Stimulated activated CD4-positive, alpha-beta T cell treated with anti-CD3 and anti-CD28 coated beads, TNF-alpha, amount 100 ng/mL, for 4 hours (primary cell): Measurements from ENCODE around the gene EML4.

Source experiments
- DNase-seq, 3 experiments: peaks; one replicate each; pipeline ENCODE4 v3.0.0-alpha.2; 2020; ENCODE audit warnings: low read depth in 3 of 3

EML4 gene

DNA sequence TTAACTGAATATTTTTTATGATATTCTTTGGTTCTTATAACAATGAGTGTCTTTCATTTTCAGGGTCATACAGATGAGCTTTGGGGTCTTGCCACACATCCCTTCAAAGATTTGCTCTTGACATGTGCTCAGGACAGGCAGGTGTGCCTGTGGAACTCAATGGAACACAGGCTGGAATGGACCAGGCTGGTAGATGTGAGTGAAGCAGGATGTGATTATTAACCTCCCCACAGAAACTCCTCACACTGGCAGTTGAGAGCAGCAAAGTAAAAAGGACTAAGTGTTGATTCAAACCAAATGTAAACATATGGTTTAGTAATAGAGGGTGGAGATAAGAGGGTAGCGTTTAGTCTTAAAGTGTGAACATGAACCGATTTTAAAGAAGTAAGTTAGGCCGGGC, 134.1 kb downstream of the EML4 start:
- DNase-seq: no peak

DNA sequence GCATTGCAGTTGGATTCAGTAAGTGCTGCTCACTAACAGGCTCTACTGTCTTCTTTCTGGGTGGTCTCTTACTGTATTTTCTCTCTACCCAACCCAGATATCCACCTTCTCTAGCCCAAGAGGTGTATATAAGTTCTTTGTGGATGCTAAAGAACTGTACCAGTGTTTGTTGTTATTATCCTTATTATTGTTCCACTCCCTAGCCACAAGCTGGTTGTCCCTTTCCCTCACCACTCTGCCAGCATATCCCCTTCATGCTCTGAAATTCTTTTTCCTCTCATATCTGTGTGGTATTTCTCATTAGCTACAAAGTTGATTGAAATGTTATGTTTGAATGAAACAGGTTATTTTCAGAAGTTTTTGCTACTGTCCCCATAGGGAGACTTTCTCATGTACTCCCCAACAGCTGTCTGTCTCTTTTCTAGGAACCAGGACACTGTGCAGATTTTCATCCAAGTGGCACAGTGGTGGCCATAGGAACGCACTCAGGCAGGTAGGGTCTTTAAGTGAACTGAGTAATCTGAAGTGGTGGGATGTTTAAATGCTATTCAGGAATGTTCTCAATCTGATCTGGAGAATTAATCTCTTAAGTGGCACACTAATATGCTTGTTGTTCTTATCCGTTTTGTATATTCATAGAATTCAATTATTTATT, 135.0 kb downstream of the EML4 start:
- no peak for DNase-seq

DNA sequence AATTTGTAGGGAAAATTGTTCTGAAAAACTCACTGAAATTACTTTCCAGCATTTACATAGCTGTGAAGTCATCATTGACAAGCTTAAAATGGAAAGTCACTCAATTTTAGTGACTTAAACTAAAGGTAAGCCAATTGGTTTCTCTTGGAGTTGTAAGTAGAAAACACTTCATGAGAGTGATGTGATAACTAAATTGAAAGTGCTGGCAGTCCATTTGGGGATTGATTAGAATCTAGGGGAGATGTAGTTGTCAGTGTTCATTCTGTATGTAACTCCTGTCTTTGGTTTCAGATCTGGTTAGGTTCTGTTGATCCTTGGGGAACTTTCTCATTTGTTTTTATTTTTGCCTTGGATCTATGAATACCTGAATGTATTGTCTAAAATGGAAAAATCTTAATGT, 138.0 kb downstream of the EML4 start:
- DNase-seq: no peak

DNA sequence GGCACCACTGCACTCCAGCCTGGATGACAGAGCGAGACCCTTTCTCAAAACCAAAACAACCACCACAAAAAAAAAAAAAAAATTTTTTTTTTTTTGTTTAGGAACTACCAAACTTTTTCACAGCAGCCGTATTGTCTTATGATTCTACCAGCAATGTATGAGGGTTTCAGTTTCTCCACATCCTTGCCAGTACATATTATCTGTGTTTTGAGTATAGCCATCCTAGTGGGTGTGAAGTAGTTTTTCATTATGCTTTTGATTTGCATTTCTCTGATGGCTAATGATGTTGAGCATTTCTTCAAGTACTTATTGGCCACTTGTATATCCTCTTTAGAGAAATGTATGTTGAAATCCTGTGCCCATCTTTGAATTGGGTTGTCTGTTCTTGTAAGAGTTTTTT, 140.2 kb downstream of the EML4 start:
- no peak for DNase-seq

DNA sequence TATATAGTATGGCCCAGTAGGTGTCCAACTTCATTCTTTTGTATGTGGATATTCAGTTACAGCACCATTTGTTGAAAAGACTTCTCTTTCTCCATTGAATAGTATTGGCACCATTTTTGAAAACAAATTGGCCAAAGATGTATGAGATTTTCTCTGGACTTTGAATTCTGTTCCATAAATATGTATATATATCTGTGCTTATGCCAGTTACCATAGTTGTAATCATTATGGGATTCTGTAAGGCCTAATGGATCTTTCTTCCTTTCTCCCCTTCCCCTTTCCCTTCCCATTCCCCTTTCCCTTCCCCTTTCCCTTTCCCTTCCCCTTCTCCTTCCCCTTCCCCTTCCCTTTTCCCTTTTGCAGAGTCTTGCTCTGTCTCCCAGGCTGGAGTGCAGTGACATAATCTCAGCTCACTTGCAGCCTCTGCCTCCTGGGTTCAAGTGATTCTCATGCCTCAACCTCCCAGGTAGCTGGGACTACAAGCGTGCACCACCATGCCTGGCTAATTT, 140.9 kb downstream of the EML4 start:
- DNase-seq: no peak

DNA sequence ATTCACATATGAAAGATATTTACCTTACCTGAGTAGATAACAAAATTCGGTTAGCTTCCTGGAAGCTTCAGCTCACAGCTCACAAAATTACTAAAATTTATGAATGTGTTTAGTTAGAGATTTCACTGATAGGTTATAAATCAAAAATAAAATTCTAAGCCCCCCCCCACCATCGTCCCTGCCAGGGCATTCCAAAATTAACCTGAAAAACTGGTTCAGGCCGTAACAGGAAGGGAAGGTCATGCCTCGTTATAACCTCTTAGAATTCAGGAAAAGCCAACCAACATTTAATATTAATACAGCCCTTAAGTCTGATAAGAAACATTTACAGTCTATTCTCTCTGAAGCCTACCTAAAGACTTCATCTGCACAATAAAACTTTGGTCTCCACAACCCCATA, 143.0 kb downstream of the EML4 start:
- DNase-seq: no peak

DNA sequence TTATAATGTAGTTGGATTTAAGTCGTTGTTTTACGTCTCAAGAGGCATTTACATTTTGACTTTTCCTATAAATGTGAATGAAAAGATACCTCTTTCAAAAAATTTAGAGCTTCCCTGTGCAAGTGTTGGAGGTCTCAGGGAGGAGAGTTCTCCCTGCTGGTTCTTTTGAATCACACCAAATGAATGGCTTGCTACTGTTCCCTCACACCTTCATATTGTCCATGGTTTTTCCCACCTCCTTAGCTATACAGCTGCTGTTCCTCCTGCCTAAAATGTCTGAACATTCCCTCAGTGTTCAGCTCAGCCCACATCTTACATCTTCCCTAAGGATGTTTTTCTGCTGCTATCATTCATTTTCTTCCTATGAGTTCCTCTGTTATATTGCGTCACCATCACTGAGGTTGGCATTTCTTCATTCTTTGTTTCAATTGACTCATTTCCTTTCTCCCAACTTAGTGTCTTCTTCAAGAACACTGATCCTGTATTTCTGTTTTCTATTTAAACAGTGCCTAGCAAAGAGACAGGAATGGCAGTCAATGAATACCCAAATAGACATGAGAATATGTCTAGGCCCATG, 145.8 kb downstream of the EML4 start:
- DNase-seq: no peak

DNA sequence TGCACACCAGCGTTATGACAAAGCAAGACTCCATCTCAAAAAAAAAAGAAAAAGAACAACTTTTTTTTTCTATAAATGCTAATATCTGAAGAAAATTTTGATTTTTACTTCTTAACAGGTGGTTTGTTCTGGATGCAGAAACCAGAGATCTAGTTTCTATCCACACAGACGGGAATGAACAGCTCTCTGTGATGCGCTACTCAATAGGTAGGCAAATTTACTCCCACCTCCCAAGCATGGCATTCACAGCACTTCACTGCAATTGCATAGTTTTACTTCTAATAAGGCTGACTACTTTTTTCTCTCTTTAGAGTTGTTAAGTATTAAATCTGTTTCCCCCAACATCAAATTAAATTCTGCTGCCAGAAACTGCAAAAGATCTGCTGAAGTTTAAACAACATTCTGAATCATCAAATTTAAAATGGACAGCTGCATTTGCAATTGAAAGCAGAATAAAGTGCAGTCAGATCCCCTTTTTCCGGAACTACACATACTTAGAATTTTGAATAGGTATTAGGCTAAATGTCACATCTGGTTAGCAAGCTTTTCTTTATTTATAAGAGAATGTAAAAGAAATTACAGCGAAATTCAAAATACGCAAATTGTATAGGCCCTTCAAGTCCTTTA, 146.8 kb downstream of the EML4 start:
- no peak for DNase-seq

DNA sequence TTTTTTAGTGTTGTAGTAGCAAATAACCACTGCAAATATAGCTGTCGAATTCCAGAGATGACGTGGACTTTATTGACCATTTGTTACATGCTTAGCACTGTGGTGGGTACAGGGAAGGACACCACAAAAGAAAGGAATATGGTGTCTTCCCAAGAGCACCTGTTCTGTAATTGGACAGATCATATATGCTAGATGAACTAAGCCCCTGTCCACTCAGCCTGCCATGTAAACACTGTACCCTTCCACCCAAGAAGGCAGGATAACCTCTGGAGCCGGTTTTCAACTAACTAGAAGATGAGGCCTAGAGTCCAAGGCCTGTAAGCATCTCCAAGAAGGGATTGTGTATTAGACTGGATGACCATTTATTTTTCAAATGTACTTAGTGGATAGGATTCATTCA, 147.8 kb downstream of the EML4 start:
- no peak for DNase-seq

DNA sequence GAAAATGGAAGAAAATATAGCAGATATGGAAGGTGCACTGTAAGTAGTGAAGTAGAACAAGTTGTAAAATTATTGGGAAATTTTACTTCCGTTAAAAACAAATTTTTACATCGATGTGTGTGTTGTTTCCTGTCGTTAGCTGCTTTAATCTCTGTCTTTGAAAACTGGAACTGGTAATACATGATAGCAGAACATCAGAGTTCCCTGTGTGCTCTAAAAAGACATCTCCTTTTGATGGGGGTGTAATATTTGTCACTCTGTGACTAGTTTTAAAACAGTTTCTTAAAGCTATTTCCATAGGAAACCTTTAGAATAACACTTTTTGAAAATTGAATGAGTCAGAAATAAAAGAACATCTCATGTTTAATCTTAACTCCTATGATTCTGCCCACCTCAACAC, 148.3 kb downstream of the EML4 start:
- no peak for DNase-seq

DNA sequence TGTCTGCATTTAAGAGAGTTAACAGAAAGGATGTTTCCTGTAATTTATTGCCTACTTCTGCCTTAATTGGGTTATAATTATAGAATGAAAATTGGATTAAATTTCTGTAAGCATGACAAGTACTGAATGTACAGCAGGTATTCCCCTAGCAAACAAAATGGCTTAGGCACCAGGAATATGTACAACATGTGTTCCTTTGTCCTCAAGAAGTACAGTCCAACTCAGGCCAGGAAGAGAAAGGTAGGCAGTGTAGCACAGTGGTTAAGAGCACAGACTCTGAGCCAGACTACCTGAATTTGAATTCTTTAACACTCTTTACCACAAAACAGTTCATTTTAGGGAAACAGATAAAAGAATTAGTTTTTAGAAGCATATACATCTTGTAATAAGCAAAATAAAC, 148.8 kb downstream of the EML4 start:
- DNase-seq: no peak

DNA sequence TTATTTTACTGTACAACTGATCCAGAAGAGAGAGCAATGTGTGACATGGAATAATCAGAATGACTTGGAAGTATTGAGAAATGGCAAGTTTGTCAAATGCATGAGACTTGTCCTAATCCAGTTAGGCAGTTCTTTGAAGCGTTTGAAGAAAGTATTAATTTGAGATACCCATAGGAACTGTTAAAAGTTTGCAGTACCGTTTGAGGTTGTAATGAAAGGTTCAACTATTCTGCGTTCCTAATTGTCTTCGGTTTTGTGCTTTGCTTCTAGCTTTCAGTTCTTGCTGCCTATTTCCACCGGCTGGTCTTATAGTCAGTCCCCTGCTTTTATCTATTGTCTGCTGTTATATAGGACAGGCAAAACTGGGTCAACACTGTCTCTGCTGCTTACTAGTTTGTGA, 150.1 kb downstream of the EML4 start:
- DNase-seq: no peak

DNA sequence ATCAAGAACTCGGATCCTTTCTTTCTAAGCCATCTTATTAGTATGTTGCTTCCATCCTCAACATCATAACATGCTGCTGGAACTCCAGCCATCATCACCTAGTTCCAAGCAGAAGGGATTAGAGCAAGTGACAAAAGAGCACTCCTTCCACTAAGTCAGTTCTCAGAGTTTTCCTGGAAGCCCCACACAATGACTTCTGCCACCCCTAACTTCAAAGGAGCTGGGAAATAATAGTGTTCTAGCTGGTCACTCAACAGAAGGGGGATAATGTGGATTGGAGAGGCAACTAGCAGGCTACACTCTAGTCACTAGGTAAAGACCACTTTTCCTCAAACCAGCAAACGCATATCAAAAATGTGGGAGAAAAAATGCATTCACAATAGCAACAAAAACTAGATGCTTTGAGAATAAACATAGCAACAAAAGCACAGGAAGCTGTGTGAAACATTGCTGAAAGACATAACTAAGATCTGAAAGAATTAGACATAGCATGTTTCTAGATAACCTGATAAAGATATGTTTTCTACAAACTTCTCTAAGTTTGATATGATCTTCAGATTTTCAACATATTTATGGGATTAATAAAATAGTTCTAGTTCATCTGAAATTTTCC, 152.4 kb downstream of the EML4 start:
- DNase-seq: no peak

DNA sequence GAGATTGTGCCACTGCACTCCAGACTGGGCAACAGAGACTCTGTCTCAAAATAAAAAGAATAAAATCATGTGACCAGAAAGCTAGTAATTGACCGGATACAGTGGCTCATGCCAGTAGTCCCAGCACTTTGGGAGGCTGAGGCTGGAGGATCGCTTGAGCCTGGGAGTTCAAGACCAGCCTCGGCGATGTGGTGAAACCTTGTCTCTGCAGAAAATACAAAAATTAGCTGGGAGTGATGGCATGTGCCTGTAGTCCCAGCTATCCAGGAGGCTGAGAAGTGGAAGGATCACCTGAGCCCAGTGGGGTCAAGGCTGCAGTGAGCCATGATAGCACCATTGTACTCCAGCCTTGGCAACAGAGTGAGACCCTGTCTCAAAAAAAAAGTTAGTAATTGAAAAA, 155.1 kb downstream of the EML4 start:
- DNase-seq: no peak

DNA sequence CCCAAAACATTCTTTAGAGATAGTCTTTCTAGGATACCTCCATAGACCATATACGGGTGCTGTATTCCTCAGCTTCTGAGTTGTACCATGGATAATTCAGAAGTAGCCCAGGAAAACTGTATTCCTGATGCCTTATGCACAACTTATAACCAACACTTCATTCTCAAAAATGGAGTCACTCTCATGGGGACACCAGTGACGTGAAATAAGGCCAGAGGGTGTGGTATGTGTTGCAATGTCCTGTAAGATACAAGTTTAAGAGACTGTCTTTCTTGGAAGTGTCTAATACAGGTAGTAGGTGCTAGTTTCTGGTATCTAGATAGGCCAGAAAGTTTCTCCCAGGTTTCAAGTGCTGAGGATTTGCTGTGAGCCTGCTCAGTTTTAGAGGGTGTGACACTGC, 155.8 kb downstream of the EML4 start:
- no peak for DNase-seq

DNA sequence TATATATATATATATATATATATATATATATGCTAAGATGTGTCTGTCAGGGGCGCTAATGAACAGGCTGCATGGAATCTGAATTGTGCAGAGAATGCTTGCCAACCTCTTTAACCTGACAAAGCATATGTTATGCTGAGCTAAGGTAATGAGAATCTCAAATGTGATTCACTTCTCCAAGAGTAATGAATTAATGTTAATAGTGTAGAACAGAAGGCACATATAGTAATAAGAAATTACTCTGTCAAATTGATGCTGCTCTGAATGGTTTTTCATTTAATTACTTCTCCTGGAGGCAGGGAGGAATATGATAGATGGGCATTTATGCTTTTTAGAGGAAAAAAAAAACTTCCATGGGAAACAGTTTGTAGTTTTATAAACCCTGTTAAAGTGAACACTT, 156.5 kb downstream of the EML4 start:
- no peak for DNase-seq

DNA sequence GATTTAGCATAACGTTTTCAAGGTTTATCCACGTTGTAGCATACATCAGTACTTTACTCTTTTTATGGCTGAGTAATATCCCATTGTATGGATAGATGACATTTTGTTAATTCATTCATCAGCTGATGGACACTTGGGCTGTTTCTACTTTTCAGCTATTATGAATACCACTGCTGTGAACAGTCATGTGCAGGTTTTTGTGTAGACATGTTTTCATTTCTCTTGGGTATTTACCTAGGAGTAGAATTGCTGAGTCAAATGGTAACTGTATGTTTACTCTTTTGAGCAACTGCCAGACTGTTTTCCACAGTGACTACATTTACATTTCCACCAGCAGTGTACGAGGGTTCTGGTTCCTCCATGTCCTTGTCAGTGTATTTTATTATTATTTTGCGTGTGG, 158.0 kb downstream of the EML4 start:
- no peak for DNase-seq

DNA sequence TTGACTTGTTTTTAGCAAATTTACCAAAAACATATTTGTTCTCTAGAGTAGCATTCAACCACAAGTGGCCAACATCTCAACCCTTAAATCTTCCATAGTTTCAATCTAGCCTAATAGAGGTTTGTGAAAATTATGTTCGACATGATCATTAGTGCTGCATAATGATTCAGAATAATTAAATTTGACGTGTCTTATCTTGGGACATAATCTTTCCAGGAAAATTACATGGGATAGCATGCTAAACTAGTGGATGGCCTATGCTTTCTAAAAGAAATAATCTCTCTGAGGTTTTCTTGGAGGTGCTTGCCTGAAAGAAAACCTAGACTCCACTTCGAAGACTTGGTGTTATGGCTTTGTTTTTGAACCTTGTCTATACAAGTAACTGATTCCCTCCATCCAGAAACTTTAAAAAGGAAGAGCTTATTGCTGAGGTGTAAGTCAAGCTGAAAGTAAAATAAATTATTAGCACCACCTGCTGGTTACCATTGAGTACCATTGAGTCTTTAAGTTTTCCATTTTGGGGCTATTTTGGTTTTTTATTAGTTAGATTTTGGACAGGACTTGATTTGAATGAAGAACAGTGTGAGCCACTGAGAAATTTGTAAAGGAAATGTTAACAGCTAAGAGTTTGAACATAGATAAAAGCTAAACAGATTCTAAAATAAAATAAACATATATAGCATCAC, 159.1 kb downstream of the EML4 start:
- DNase-seq: no peak

DNA sequence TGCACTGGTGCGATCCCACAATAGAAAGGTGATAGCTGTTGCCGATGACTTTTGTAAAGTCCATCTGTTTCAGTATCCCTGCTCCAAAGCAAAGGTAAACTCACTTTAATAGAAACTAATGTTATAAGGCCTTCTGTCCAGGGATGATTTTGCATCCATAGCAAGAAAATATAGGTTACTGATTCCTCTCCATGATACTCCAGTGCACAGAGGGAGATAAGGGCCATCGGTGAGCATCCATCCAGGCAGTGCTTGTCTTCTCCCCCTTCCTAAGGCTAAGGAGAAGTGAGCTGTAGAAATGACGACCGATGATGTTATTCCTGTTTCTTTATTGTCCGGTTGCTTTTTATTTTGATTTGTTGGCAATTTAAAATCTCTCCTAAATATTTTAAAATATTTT, 159.8 kb downstream of the EML4 start:
- no peak for DNase-seq

DNA sequence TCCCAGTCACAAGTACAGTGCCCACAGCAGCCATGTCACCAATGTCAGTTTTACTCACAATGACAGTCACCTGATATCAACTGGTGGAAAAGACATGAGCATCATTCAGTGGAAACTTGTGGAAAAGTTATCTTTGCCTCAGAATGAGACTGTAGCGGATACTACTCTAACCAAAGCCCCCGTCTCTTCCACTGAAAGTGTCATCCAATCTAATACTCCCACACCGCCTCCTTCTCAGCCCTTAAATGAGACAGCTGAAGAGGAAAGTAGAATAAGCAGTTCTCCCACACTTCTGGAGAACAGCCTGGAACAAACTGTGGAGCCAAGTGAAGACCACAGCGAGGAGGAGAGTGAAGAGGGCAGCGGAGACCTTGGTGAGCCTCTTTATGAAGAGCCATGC, 160.6 kb downstream of the EML4 start:
- no peak for DNase-seq

DNA sequence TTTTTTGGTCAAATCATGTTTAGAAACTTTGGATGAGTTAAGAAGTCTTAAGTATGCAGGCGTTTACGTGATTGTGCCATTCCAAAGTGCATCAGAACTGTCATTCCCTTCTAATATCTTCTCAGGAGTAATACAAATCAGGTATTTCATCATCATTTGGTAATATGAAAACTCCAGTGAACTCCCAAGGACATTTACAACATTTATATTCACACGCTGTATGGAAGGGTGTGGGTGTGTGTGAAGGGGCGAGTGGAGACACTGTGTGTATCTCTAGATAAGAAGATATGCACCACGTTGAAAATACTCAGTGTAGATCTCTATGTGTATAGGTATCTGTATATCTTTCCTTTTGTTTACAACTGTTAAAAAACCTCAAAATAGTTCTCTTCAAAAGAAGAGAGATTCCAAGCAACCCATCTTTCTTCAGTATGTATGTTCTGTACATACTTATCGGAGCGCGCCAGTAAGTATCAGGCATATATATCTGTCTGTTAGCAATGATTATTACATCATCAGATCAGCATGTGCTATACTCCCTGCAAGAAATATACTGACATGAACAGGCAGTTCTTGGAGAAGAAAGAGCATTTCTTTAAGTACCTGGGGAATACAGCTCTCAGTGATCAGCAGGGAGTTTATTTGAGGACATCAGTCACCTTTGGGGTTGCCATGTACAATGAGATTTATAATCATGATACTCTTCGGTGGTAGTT, 162.6 kb downstream of the EML4 start:
- no peak for DNase-seq

DNA sequence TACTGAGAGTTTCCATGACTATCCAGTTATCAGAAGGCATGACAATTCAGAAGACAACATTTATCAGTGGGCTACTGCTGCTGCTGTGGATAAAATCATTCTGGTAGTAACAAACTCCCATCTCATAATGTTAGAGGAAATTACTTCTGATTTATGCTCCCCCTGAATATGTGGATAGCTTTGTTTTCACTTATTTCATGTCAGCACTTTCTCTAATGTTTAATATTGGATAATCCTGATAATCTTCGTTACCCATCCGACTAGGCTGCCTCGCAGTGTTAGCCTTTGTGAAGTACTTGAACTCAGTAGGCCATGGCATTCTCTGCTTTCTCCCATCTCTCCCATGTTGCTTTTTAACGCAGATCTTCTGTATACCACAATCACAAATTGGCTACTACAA, 163.4 kb downstream of the EML4 start:
- no peak for DNase-seq
